Activated gamma-delta T cell treated with anti-CD3 and anti-CD28 coated beads, Interleukin-2, amount 50 U/mL, for 16 hours (primary cell): ENCODE results near the gene HECW1.
"Not testable (repeated sequence)": the region's sequence is repeated elsewhere in the genome, so short reads cannot be mapped to it uniquely, and the experiment has no call there.

ENCODE experiments used
- DNase-seq: peaks from one replicate; pipeline ENCODE4 v3.0.0-alpha.2; 2020; ENCODE audit warnings: low read depth

The HECW1 gene

GRCh38 chr7:43112941-43113621 is 634 bp downstream of the HECW1 start:
- DNase-seq: no peak

- DNase-seq: no peak
Measured at GRCh38 chr7:43113622-43114457, 1.4 kb downstream of the HECW1 start.

DNA sequence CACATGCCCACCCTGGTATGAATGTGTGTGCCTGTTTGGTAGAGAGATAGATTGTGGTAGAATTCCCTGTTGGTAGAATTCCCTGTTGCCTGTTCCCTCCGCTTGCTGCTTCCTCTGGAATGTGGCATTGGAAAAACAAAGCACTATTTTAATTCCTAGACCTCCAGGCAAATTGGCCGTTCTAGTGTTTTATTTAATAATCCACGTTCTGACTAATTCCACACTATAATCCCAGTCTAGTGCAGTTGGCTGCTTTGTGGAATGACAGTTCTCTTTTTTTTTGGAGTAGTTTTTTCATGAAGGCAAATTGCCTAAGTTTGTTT is 2.0 kb downstream of the HECW1 start:
- DNase-seq: no peak

- DNase-seq: no peak
Measured at GRCh38 chr7:43116451-43116850, 4.0 kb downstream of the HECW1 start.

GRCh38 chr7:43117095-43117494 is 4.6 kb downstream of the HECW1 start:
- DNase-seq: no peak

DNA sequence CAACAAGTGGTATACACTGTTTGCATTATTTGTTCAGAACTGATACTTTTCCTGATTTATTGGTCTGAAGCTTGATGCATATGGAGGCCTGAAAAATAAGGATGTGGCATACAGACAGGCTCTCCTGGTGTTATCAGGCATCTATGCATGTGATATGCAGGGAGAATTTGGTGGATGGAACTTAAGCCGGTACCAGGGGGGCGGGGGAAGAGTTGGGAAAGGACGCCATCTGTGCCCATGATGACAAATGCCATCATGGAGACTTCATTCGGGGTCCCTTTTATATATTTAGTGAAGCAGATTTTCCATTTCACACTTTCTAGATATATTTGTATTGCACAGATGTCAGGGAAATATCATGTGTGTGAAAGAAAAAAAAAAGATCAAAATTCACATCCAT is 5.4 kb downstream of the HECW1 start:
- no peak for DNase-seq

- no peak for DNase-seq
Measured at GRCh38 chr7:43118313-43118712, 5.9 kb downstream of the HECW1 start.

- no peak for DNase-seq
Measured at GRCh38 chr7:43119371-43120075, 7.1 kb downstream of the HECW1 start.

DNA sequence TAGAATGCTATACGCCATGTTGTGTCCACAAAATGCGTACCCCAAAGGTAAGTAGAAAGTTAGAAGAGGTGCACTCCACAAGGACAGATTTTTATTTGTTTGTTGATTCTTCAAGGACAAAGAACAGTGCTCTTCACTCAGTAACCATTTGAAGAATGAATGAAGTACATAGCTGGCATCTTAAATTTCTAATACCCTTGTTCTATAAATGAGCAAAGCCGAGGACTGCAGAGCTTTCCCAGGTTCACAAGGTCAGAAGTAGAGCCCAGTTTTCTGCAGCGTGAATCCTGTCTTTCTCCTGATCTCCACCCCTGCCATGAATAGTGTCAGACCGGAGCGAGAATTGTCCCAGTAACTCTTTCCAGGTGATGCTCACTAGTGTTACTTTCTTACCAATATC is 9.5 kb downstream of the HECW1 start:
- DNase-seq: no peak

DNA sequence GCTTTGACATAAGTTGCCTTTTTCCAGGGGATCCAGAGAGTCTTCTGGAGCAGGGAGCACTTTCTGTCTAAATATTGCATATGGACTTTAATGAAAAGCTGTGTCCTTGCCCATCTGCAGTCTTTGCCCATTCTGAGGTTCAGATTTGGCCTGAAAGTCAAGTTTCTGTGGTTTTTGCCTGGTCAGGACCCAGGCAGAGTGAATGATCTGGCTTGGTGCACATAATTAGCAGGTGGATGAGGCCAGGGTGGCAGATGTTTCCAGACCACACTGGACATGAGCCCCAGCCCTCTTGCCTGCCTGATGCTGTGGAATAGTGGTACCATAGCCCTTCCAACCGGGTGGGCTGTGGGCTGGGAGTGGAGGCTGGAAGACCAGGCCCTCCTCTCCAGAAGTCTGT is 11.0 kb downstream of the HECW1 start:
- no peak for DNase-seq

- no peak for DNase-seq
Measured at GRCh38 chr7:43124388-43124787, 11.9 kb downstream of the HECW1 start.

DNA sequence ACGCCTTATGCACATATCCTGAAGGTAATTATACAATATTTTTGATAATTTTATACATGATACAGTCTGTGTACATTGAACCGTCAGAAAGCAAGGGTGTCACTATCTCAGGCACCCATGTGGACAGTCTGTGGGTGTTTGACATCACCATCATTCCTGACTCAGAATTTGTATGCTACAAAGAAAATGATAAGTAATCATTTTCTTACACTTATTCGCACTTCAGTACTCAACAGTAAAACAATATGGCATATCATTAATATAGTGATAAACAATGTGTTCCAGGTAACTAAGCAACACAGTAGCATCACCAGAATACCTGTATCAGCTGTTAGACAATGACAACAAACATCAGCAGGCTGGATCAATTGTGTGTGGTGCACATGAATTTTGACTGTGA is 17.9 kb downstream of the HECW1 start:
- no peak for DNase-seq

DNA sequence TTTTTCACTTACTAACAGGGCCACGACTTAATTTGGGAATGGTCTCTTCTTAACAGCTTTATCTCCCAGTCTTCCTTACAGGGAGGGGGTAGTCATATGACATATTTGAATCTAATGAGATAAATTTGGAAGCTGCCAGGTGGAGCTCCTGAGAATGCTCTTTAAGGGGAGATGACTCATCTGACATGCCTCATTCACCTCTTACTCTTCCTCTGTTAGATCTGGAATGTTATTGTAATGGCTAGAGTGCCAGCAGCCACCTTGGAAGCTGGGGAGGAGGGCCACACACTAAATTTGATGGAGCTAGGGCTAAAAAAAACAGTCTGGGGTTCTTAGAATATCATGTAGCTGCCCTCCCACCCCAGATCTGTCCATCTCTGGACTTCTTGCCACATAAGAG is 22.7 kb downstream of the HECW1 start:
- no peak for DNase-seq

- DNase-seq: no peak
Measured at GRCh38 chr7:43136064-43136463, 23.6 kb downstream of the HECW1 start.

- not testable (repeated sequence) for DNase-seq
Measured at GRCh38 chr7:43137121-43137744, 24.8 kb downstream of the HECW1 start.

DNA sequence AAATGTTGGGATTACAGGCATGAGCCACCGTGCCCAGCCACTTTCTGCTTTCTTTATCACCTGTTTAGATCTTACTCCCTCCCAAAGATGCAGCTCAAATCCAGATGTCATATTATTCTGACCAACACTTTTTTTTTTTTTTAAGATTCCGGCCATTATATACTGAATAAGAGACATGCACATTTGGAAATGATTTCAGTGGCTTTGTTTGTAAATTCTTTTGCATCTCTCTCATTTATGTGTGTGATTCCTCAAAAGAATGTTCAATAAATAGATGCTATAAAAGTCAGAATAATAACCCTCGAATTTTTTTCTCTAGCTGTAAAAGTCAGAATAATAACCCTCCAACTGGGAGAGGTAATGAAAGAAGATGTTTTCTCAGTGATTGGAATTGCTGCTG is 25.4 kb downstream of the HECW1 start:
- no peak for DNase-seq

DNA sequence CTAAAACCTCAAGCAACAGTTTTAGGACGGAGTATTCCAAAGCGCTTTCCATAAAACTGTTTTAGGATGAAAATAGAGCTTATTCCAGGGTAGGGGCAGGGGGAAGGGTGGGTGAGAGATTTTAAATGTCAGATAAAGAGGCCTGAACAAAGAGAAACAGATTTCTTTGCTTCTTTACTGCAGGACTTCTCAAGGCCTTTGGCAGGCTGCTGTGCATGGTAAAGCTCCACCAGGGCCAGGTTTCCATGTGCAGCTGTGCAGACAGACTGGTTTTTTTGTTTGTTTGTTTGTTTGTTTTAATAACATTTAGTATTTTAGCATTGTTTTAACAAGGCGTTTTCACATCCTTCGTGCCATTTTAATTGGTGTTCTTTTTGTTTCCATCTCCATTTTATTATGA is 26.3 kb downstream of the HECW1 start:
- DNase-seq: no peak

DNA sequence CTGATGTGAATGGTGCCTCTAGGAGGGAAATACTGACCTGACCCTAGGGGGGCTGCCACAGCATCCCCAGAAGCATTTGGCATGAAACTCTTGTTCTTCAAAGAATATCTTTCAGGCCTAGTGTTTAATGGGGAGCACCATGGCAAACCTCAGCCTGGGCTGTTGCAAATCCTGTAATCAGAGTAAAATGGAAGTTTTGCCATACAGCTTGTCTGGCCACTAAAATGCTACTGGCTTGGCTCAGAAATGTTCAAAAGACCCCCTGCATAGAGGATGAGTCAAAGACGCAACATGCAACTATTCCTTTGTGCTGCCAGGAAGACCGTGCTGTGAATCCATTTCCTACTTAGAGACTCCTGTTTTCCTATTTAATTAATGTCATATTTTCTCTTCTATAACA is 26.7 kb downstream of the HECW1 start:
- no peak for DNase-seq

DNA sequence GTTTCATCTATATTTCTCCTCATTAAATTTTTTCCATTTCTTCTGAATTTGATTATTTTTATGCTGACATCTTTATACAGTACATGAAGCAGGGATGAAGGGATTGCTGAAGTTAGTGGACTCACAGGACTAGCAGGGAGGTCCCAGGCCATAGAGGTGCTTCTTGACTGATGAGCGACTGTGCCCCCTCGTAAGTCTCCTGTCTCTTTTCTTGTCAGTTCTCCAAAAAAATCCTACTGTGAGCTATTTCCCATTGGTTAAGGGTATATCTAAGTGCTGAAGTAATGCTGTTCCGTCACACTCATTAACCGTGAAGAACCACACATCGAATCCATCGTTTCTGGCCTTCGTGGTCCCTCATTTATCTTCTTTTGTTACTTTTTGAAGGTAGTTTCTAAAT is 27.7 kb downstream of the HECW1 start:
- DNase-seq: no peak

- DNase-seq: no peak
Measured at GRCh38 chr7:43141091-43141490, 28.6 kb downstream of the HECW1 start.

DNA sequence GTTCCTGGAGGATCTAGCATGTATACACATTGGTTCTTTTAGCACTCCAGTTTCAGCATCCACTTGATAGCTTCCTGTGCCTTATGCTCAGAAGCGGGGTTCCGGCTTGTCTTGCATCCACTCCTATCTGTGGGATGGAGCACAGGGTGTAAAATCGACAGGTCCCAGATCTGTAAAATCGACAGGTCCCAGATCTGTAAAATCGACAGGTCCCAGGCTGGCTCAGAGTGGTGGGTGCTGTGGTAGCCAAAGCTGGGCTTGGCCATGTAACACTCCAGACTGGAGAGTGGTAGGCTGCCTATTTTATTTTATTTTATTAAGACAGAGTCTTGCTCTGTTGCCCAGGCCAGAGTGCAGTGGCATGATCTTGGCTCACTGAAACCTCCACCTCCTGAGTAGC is 30.3 kb downstream of the HECW1 start:
- DNase-seq: no peak

- DNase-seq: no peak
Measured at GRCh38 chr7:43143918-43144589, 31.6 kb downstream of the HECW1 start.
